Body of pancreas (tissue), 4 donors: ENCODE data around the gene FUCA2. TPM values are rescaled to one million over a fixed set of nuclear protein-coding genes. Genes with fewer than 3 reads are reported as not detected.

Source experiments
- ATAC-seq: fragments of 150-250 bp; one replicate; pipeline ENCODE4 v1.9.1; 2016
- DNase-seq, 4 donors: peaks; one replicate each; pipeline ENCODE4 v3.0.0-alpha.2; 2019
- H3K27ac ChIP-seq, 4 donors: fragments of 200-600 bp; sonication (generic); 1 replicate in 3 of 4; 2 replicates in 1 of 4; pipeline versions ENCODE4 v1.5.1 to v1.6.1; 2016 to 2019; ENCODE audit warnings: mild to moderate bottlenecking in 1 of 4, mixed read lengths in 1 of 4, moderate library complexity in 1 of 4
- H3K27me3 ChIP-seq, 2 donors: fragments of 200-600 bp; sonication (generic); one replicate each; pipeline ENCODE4 v1.6.0; 2016; ENCODE audit warnings: mild to moderate bottlenecking in 1 of 2
- H3K36me3 ChIP-seq, 2 donors: fragments of 200-600 bp; sonication (generic); replicated peaks in 1 of 2; 2 replicates each; pipeline ENCODE4 v1.5.1; 2016; ENCODE audit warnings: low read depth in 2 of 2; ENCODE audit not compliant: insufficient read depth in 1 of 2
- H3K4me1 ChIP-seq: fragments of 200-600 bp; sonication (generic); one replicate; pipeline ENCODE4 v1.6.0; 2016
- H3K4me3 ChIP-seq, 2 donors: fragments of 200-600 bp; sonication (generic); 1 replicate in 1 of 2; 2 replicates in 1 of 2; pipeline ENCODE4 v1.5.1; 2016 to 2019
- H3K9me3 ChIP-seq, 3 donors: fragments of 200-600 bp; sonication (generic); 1 replicate in 2 of 3; 2 replicates in 1 of 3; pipeline ENCODE4 v1.5.1; 2016
- CTCF ChIP-seq, 7 experiments: fragments of 450-650 bp in 4 of 7; fragments of 200-600 bp in 3 of 7; sonication (generic) in 3 of 7; IDR thresholded peaks; one replicate each; pipeline ENCODE4 v1.5.1; 2016 to 2019; ENCODE audit warnings: antibody characterized with exemption in 7 of 7
- POLR2A ChIP-seq, 3 donors: fragments of 450-650 bp; IDR thresholded peaks; one replicate each; pipeline ENCODE4 v1.6.1; 2016; ENCODE audit warnings: antibody characterized with exemption in 3 of 3, mild to moderate bottlenecking in 2 of 3
- WGBS, 2 donors: methylation state at CpG; one replicate each; pipeline ENCODE4 v1.1.5; 2017; 5-methylcytosine and 5-hydroxymethylcytosine counted together
- intact Hi-C: fragments of 100-400 bp; cut with DNase I; formaldehyde crosslinking; loops from one replicate; pipeline ENCODE4 v1.15.1; 2023
- total RNA-seq, 2 donors: library from RNA; depleted of rRNA; stranded (reverse); fragments of >200 nt; gene quantifications; one replicate each; pipeline ENCODE4 v1.1.0, GENCODE V29; 2016

Gene FUCA2
- total RNA-seq, 2 donors from 2014 or later = 15.3 to 83.1 TPM

- peaks cover under 1% of the 10 kb centered on the region for H3K4me1 ChIP-seq
- intact Hi-C loops = no loop called here
- DNase-seq = no peak
- no peak overlapping the region for H3K4me3 ChIP-seq
- TF ChIP-seq POLR2A (IDR thresholded peaks at IDR 0.05) (no peak), CTCF (IDR thresholded peaks at IDR 0.05) (no peak)
- no peak for ATAC-seq
- no peak overlapping the region for H3K27ac ChIP-seq
- no peaks in the 10 kb centered on the region for H3K27me3 ChIP-seq
- H3K36me3 ChIP-seq = no peaks in the 10 kb centered on the region
- WGBS, 2 donors = 67 to 68% methylated on average over 2 of the region's 2 CpGs
- no peaks in the 10 kb centered on the region for H3K9me3 ChIP-seq
Observed at GRCh38 chr6:143542888-143543287, 31.4 kb upstream of the FUCA2 start.

- no peaks in the 10 kb centered on the region for H3K36me3 ChIP-seq
- TF ChIP-seq CTCF (IDR thresholded peaks at IDR 0.05) (no peak), POLR2A (IDR thresholded peaks at IDR 0.05) (no peak)
- ATAC-seq = no peak
Observed at GRCh38 chr6:143540192-143540591, 28.7 kb upstream of the FUCA2 start.

GRCh38 chr6:143539734-143540133 lies 28.2 kb upstream of the FUCA2 start:
- Histone ChIP-seq H3K4me3 (no peak overlapping the region), H3K27ac (no peak overlapping the region), H3K4me1 (peaks cover 5% of the 10 kb centered on the region), H3K27me3 (no peaks in the 10 kb centered on the region), H3K36me3 (no peaks in the 10 kb centered on the region), H3K9me3 (no peaks in the 10 kb centered on the region)
- TF ChIP-seq CTCF (IDR thresholded peaks at IDR 0.05) = no peak
- TF ChIP-seq POLR2A (IDR thresholded peaks at IDR 0.05) = no peak
- no peak for DNase-seq
- no peak for ATAC-seq
- intact Hi-C loops = no loop called here
- 87 to 89% methylated on average over 7 of the region's 7 CpGs for WGBS, 2 donors

More at GRCh38 chr6:143540192-143540591, 28.7 kb upstream of the FUCA2 start:
- Histone ChIP-seq H3K27ac (no peak overlapping the region), H3K9me3 (no peaks in the 10 kb centered on the region), H3K4me3 (no peak overlapping the region), H3K4me1 (peaks cover 5% of the 10 kb centered on the region), H3K27me3 (no peaks in the 10 kb centered on the region)
- intact Hi-C loops = no loop called here
- DNase-seq = no peak
- 62 to 67% methylated on average over 3 of the region's 3 CpGs for WGBS, 2 donors

- no peaks in the 10 kb centered on the region for H3K36me3 ChIP-seq
- DNase-seq (no peak), ATAC-seq (no peak)
- intact Hi-C loops = no loop called here
- TF ChIP-seq CTCF (IDR thresholded peaks at IDR 0.05) (no peak), POLR2A (IDR thresholded peaks at IDR 0.05) (no peak)
- no peaks in the 10 kb centered on the region for H3K9me3 ChIP-seq
- no peak overlapping the region for H3K4me3 ChIP-seq
- H3K27me3 ChIP-seq = no peaks in the 10 kb centered on the region
- H3K4me1 ChIP-seq = peaks cover 5% of the 10 kb centered on the region
- no peak overlapping the region for H3K27ac ChIP-seq
- WGBS, 2 donors = 92 to 96% methylated on average over 4 of the region's 4 CpGs
Observed at GRCh38 chr6:143539106-143539505, 27.6 kb upstream of the FUCA2 start.

GRCh38 chr6:143538374-143538773 lies 26.9 kb upstream of the FUCA2 start:
- H3K9me3 ChIP-seq = no peaks in the 10 kb centered on the region
- ATAC-seq (no peak), DNase-seq (no peak)
- no peaks in the 10 kb centered on the region for H3K27me3 ChIP-seq
- 94 to 96% methylated on average over 5 to 7 of the region's 7 CpGs for WGBS, 2 donors
- intact Hi-C loops = no loop called here
- TF ChIP-seq POLR2A (IDR thresholded peaks at IDR 0.05) = no peak
- TF ChIP-seq CTCF (IDR thresholded peaks at IDR 0.05) = no peak
- H3K36me3 ChIP-seq = no peaks in the 10 kb centered on the region
- H3K4me3 ChIP-seq = no peak overlapping the region
- H3K27ac ChIP-seq = no peak overlapping the region
- H3K4me1 ChIP-seq = peaks cover 5% of the 10 kb centered on the region
